Fibroblast of lung (primary cell): ENCODE results near the gene KCTD11. TPM values are rescaled to one million over a fixed set of nuclear protein-coding genes. Genes with fewer than 3 reads are reported as not detected.

Source experiments
- DNase-seq, 2 donors: peaks; one replicate each; pipeline versions ENCODE4 v3.0.0 to v3.0.0-alpha.2; 2010; ENCODE audit warnings: low read depth in 2 of 2
- H2AFZ ChIP-seq: 2 replicates; pipeline ENCODE4 v1.5.1; 2012; ENCODE audit warnings: low read length, control low read depth, inconsistent platforms
- H3K27ac ChIP-seq: 2 replicates; pipeline ENCODE4 v1.5.1; 2011; ENCODE audit warnings: low read length, control low read depth; ENCODE audit not compliant: insufficient read depth
- H3K27me3 ChIP-seq: 2 replicates; pipeline ENCODE4 v1.5.1; 2011; ENCODE audit warnings: mild to moderate bottlenecking, low read length; ENCODE audit not compliant: control insufficient read depth, insufficient read depth
- H3K36me3 ChIP-seq: 2 replicates; pipeline ENCODE4 v1.5.1; 2011; ENCODE audit warnings: low read length; ENCODE audit not compliant: control insufficient read depth, insufficient read depth
- H3K4me1 ChIP-seq: 2 replicates; pipeline ENCODE4 v1.5.1; 2011; ENCODE audit warnings: low read length; ENCODE audit not compliant: control insufficient read depth, insufficient read depth; ENCODE audit errors: extremely low read depth
- H3K4me2 ChIP-seq: 2 replicates; pipeline ENCODE4 v1.5.1; 2011; ENCODE audit warnings: low read length, control low read depth; ENCODE audit not compliant: insufficient read depth; ENCODE audit errors: extremely low read depth
- H3K4me3 ChIP-seq, 4 experiments: fragments of 200-600 bp in 1 of 4; sonication (generic) in 1 of 4; replicated peaks in 1 of 4; 2 replicates each; pipeline ENCODE4 v1.5.1; 2011 to 2016; ENCODE audit warnings: low read length in 4 of 4, low read depth in 3 of 4, mild to moderate bottlenecking in 3 of 4, control low read depth in 2 of 4, inconsistent platforms in 1 of 4, mixed read lengths in 1 of 4; ENCODE audit not compliant: insufficient read depth in 1 of 4; ENCODE audit errors: control extremely low read depth in 1 of 4
- H3K79me2 ChIP-seq: 2 replicates; pipeline ENCODE4 v1.5.1; 2012; ENCODE audit warnings: mild to moderate bottlenecking, low read length, inconsistent platforms; ENCODE audit not compliant: control insufficient read depth, insufficient read depth
- H3K9ac ChIP-seq: 2 replicates; pipeline ENCODE4 v1.5.1; 2011; ENCODE audit warnings: mild to moderate bottlenecking, low read length, control low read depth; ENCODE audit not compliant: insufficient read depth
- H3K9me3 ChIP-seq: 2 replicates; pipeline ENCODE4 v1.5.1; 2012; ENCODE audit warnings: low read depth, low read length; ENCODE audit not compliant: control insufficient read depth, insufficient read depth
- H4K20me1 ChIP-seq: 2 replicates; pipeline ENCODE4 v1.5.1; 2011; ENCODE audit warnings: low read length; ENCODE audit not compliant: control insufficient read depth, insufficient read depth; ENCODE audit errors: extremely low read depth
- EZH2 ChIP-seq: IDR thresholded peaks from 2 replicates; pipeline ENCODE4 v1.5.1; 2012; ENCODE audit warnings: low read length, control low read depth, mild to moderate bottlenecking; ENCODE audit errors: missing control alignments
- polyA plus RNA-seq, 2 donors: library from polyadenylated mRNA; depleted of rRNA in 1 of 2; stranded (reverse) in 1 of 2; unstranded in 1 of 2; fragments of >200 nt; gene quantifications; 2 replicates each; pipeline ENCODE4 v1.2.1, GENCODE V29; 2011 to 2012; ENCODE audit warnings: missing spikeins in 1 of 2
- total RNA-seq: library from RNA; depleted of rRNA; stranded (reverse); fragments of >200 nt; gene quantifications from 2 replicates; pipeline ENCODE4 v1.2.1, GENCODE V29; 2014
- TF ChIP-seq, protein P1 (sequence below), 2 donors: IDR thresholded peaks in 1 of 2; conservative IDR thresholded peaks in 1 of 2; 1 replicate in 1 of 2; 2 replicates in 1 of 2; pipeline ENCODE4 v1.5.1; 2011 to 2012; ENCODE audit warnings: low read length in 2 of 2, control low read depth in 1 of 2, inconsistent platforms in 1 of 2, low read depth in 1 of 2, mild to moderate bottlenecking in 1 of 2

KCTD11 gene
- total and polyA plus RNA-seq, 2 donors (not counting 1 experiment from before 2014, with no cell fraction given): 8.8 to 11.9 TPM

GRCh38 chr17:7370853-7371252 is 18.9 kb downstream of the KCTD11 start:
- DNase-seq: no peak
- TF ChIP-seq, protein P1, sequence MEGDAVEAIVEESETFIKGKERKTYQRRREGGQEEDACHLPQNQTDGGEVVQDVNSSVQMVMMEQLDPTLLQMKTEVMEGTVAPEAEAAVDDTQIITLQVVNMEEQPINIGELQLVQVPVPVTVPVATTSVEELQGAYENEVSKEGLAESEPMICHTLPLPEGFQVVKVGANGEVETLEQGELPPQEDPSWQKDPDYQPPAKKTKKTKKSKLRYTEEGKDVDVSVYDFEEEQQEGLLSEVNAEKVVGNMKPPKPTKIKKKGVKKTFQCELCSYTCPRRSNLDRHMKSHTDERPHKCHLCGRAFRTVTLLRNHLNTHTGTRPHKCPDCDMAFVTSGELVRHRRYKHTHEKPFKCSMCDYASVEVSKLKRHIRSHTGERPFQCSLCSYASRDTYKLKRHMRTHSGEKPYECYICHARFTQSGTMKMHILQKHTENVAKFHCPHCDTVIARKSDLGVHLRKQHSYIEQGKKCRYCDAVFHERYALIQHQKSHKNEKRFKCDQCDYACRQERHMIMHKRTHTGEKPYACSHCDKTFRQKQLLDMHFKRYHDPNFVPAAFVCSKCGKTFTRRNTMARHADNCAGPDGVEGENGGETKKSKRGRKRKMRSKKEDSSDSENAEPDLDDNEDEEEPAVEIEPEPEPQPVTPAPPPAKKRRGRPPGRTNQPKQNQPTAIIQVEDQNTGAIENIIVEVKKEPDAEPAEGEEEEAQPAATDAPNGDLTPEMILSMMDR (conservative IDR thresholded peaks at IDR 0.05 in 1 of 2, IDR thresholded peaks at IDR 0.05 in 1 of 2; ENCODE audit: low read depth in 1 of 2, low read length in 2 of 2): no peak
- TF ChIP-seq EZH2: no peak
- Histone ChIP-seq H4K20me1 (no peaks in the 10 kb centered on the region), H3K27ac (no peak overlapping the region), H2AFZ (no peak overlapping the region), H3K4me3 (no peak overlapping the region), H3K27me3 (peaks cover 8% of the 10 kb centered on the region), H3K4me2 (no peak overlapping the region), H3K4me1 (no peaks in the 10 kb centered on the region), H3K36me3 (no peaks in the 10 kb centered on the region), H3K79me2 (no peaks in the 10 kb centered on the region), H3K9me3 (no peaks in the 10 kb centered on the region), H3K9ac (no peak overlapping the region)

DNA sequence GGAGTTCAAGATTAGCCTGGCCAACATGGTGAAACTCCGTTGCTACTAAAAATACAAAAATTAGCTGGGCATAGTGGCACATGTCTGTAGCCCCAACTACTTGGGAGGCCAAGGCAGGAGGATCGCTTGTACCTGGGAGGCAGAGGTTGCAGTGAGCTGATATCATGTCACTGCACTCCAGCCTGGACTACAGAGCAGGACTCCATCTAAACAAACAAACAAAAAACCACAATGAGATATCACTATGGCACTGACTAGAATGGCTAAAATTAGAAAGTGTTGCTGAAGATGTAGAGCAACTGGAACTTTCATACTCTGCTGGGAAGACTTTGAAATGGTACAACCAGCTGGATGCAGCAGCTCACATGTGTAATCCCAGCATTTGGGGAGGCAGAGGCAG is 22.4 kb downstream of the KCTD11 start:
- Histone ChIP-seq H3K9ac (no peak overlapping the region), H3K9me3 (no peaks in the 10 kb centered on the region), H3K36me3 (no peaks in the 10 kb centered on the region), H3K4me1 (no peaks in the 10 kb centered on the region), H3K4me3 (no peak overlapping the region), H4K20me1 (no peaks in the 10 kb centered on the region), H2AFZ (no peak overlapping the region), H3K27me3 (peaks cover 8% of the 10 kb centered on the region), H3K4me2 (no peak overlapping the region), H3K27ac (no peak overlapping the region), H3K79me2 (no peaks in the 10 kb centered on the region)
- TF ChIP-seq EZH2: no peak
- TF ChIP-seq, protein P1 (conservative IDR thresholded peaks at IDR 0.05 in 1 of 2, IDR thresholded peaks at IDR 0.05 in 1 of 2; ENCODE audit: low read depth in 1 of 2, low read length in 2 of 2): no peak
- no peak for DNase-seq

- Histone ChIP-seq H3K79me2 (no peaks in the 10 kb centered on the region), H2AFZ (no peak overlapping the region), H3K4me2 (no peak overlapping the region), H3K4me3 (no peak overlapping the region), H3K27me3 (peaks cover 28% of the 10 kb centered on the region), H3K36me3 (no peaks in the 10 kb centered on the region), H4K20me1 (no peaks in the 10 kb centered on the region), H3K9ac (no peak overlapping the region), H3K9me3 (no peaks in the 10 kb centered on the region), H3K27ac (no peak overlapping the region), H3K4me1 (peaks cover 7% of the 10 kb centered on the region)
- no peak for DNase-seq
- TF ChIP-seq, protein P1 (conservative IDR thresholded peaks at IDR 0.05 in 1 of 2, IDR thresholded peaks at IDR 0.05 in 1 of 2; ENCODE audit: low read depth in 1 of 2, low read length in 2 of 2): no peak
- TF ChIP-seq EZH2: no peak
These were observed 27.2 kb downstream of the KCTD11 start for GRCh38 chr17:7379134-7379533.
